Measurements from ENCODE around the gene NISCH. TPM values are rescaled to one million over a fixed set of nuclear protein-coding genes. Genes with fewer than 3 reads are reported as not detected.

Gene NISCH
- total RNA-seq, 1 experiment from 2014 or later = 72.8 TPM

DNA sequence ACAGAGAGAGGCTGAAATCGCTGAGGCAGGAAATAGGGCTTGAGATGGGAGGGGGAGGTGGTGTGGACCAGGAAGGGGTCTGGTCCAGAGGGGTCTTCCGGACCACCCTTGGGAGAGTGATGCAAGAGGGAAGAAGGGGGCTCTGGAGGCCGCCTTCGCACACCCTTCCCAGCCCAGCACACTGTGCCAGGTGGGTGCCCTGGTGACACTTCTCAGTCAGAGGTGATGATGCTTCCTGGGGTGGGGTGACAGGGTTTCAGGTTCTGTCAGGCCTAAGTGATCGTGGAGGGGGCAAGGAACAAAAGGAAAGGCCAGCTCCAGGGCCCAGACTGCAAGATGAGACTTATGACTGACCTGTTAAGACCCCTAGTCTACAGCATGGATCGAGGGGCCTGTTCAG lies 23.2 kb upstream of the NISCH start:
- Histone ChIP-seq H3K9me2 (ENCODE audit: insufficient read depth) (no peaks in the 10 kb centered on the region), H3K4me1 (ENCODE audit: control insufficient read depth in 1 of 2, insufficient read depth in 2 of 2, low read length in 2 of 2) (no peaks in the 10 kb centered on the region), H3K27ac (ENCODE audit: low read depth, low read length) (no peak overlapping the region), H3K79me2 (ENCODE audit: insufficient read depth, low read length) (no peaks in the 10 kb centered on the region), H2AFZ (ENCODE audit: low read depth, low read length, poor library complexity, severe bottlenecking) (no peak overlapping the region), H3K9me3 (ENCODE audit: control insufficient read depth in 1 of 2, insufficient read depth in 1 of 2, low read depth in 1 of 2, low read length in 2 of 2) (no peaks in the 10 kb centered on the region), H3K4me2 (ENCODE audit: low read length) (no peak overlapping the region), H3K4me3 (replicated peaks in 1 of 2; ENCODE audit: low read depth in 1 of 2, low read length in 2 of 2) (no peak overlapping the region), H4K20me1 (ENCODE audit: insufficient read depth) (no peaks in the 10 kb centered on the region), H3K36me3 (ENCODE audit: control insufficient read depth in 1 of 2, insufficient read depth in 2 of 2, low read length in 2 of 2) (no peaks in the 10 kb centered on the region), H3K27me3 (ENCODE audit: insufficient read depth, low read length) (no peaks in the 10 kb centered on the region), H3K9ac (ENCODE audit: low read length) (no peak overlapping the region)
- TF ChIP-seq TCF7L2 (IDR thresholded peaks at IDR 0.05; ENCODE audit: borderline replicate concordance, extremely low read depth, insufficient read depth, insufficient read length) = no peak
- no peak for TF ChIP-seq SP1 (IDR thresholded peaks at IDR 0.05; ENCODE audit: low read depth)
- TF ChIP-seq JUND (IDR thresholded peaks at IDR 0.05) = no peak
- TF ChIP-seq ZFX (IDR thresholded peaks at IDR 0.05) = no peak
- no peak for TF ChIP-seq YY1 (IDR thresholded peaks at IDR 0.05; ENCODE audit: extremely low read depth, insufficient replicate concordance, low read depth, low read length)
- BruUV-seq (replicated peaks) = no TSS peak
- no peak for ATAC-seq
- ChIA-PET POLR2A (no interaction called here), RAD21 (ENCODE audit: low non-redundant PET in 1 of 2, low total read pairs in 2 of 2, uncharacterized antibody in 2 of 2, unreplicated experiment in 2 of 2) (no interaction called here), CTCF (interaction anchor here (1.5 kb wide), 1 partner anchor 14 kb away, joined by 4 read pairs; no protein-coding TSS in a partner anchor)
- intact Hi-C loops (cut with micrococcal nuclease) = no loop called here
- no peak for DNase-seq (ENCODE audit: low read depth, low spot score)

- H3K27ac ChIP-seq (ENCODE audit: low read depth, low read length) = no peak overlapping the region
- intact Hi-C loops (cut with micrococcal nuclease) = no loop called here
- ChIA-PET POLR2A (interaction anchor here (1.3 kb wide), 1 partner anchor 13 kb away, joined by 3 read pairs; the partner anchor contains the start of gene SEMA3G), CTCF (interaction anchor here (1.5 kb wide), 1 partner anchor 14 kb away, joined by 4 read pairs; no protein-coding TSS in a partner anchor), RAD21 (ENCODE audit: low non-redundant PET in 1 of 2, low total read pairs in 2 of 2, uncharacterized antibody in 2 of 2, unreplicated experiment in 2 of 2) (no interaction called here)
- no peaks in the 10 kb centered on the region for H3K9me3 ChIP-seq (ENCODE audit: control insufficient read depth in 1 of 2, insufficient read depth in 1 of 2, low read depth in 1 of 2, low read length in 2 of 2)
- H3K36me3 ChIP-seq (ENCODE audit: control insufficient read depth in 1 of 2, insufficient read depth in 2 of 2, low read length in 2 of 2) = no peaks in the 10 kb centered on the region
- DNase-seq (ENCODE audit: low read depth, low spot score) (no peak), ATAC-seq (no peak)
- TF ChIP-seq TCF7L2 (IDR thresholded peaks at IDR 0.05; ENCODE audit: borderline replicate concordance, extremely low read depth, insufficient read depth, insufficient read length) = no peak
- no peaks in the 10 kb centered on the region for H3K79me2 ChIP-seq (ENCODE audit: insufficient read depth, low read length)
- no peak overlapping the region for H2AFZ ChIP-seq (ENCODE audit: low read depth, low read length, poor library complexity, severe bottlenecking)
- H4K20me1 ChIP-seq (ENCODE audit: insufficient read depth) = no peaks in the 10 kb centered on the region
- H3K4me3 ChIP-seq (replicated peaks in 1 of 2; ENCODE audit: low read depth in 1 of 2, low read length in 2 of 2) = no peak overlapping the region
- no peak overlapping the region for H3K9ac ChIP-seq (ENCODE audit: low read length)
- H3K4me2 ChIP-seq (ENCODE audit: low read length) = no peak overlapping the region
- H3K27me3 ChIP-seq (ENCODE audit: insufficient read depth, low read length) = no peaks in the 10 kb centered on the region
- H3K9me2 ChIP-seq (ENCODE audit: insufficient read depth) = no peaks in the 10 kb centered on the region
- BruUV-seq (replicated peaks) = no TSS peak
- no peaks in the 10 kb centered on the region for H3K4me1 ChIP-seq (ENCODE audit: control insufficient read depth in 1 of 2, insufficient read depth in 2 of 2, low read length in 2 of 2)
Observed at GRCh38 chr3:52432691-52433141, 22.7 kb upstream of the NISCH start.

Data from HCT116 (cell line).